SK-N-SH treated with all-trans-retinoic acid at 6 μM for 48 hours (cell line): ENCODE data around the gene PTOV1.

Experiments
- ATAC-seq: fragments of 200-7000 bp; cut with Tn5 transposase; 3 replicates; pipeline ENCODE4 v1.9.1; 2020; ENCODE audit warnings: mild to moderate bottlenecking, moderate library complexity
- ARNTL ChIP-seq: fragments of 450-650 bp; formaldehyde crosslinking; IDR thresholded peaks from 2 replicates; pipeline ENCODE4 v1.5.0; 2020; ENCODE audit warnings: low read depth, mild to moderate bottlenecking, moderate library complexity, borderline replicate concordance
- BACH2 ChIP-seq: fragments of 250-450 bp; sonication (Bioruptor Pico); IDR thresholded peaks from 2 replicates; pipeline ENCODE4 v1.9.0; 2021; ENCODE audit warnings: mild to moderate bottlenecking, borderline replicate concordance
- CREB5 ChIP-seq: fragments of 250-450 bp; sonication (Bioruptor Pico); IDR thresholded peaks from 2 replicates; pipeline ENCODE4 v1.5.1; 2020; ENCODE audit warnings: low read depth, mild to moderate bottlenecking, moderate library complexity
- CSDC2 ChIP-seq: fragments of 250-450 bp; sonication (Bioruptor Pico); IDR thresholded peaks from 2 replicates; pipeline ENCODE4 v1.5.0; 2020; ENCODE audit warnings: mild to moderate bottlenecking, moderate library complexity
- CSRNP3 ChIP-seq: fragments of 250-450 bp; sonication (Bioruptor Pico); IDR thresholded peaks from 2 replicates; pipeline ENCODE4 v1.5.1; 2021; ENCODE audit warnings: mild to moderate bottlenecking, moderate library complexity
- ESRRG ChIP-seq: fragments of 250-450 bp; sonication (Bioruptor Pico); IDR thresholded peaks from 2 replicates; pipeline ENCODE4 v1.6.1; 2021; ENCODE audit warnings: mild to moderate bottlenecking
- GLIS3 ChIP-seq: fragments of 250-450 bp; sonication (Bioruptor Pico); IDR thresholded peaks from 2 replicates; pipeline ENCODE4 v1.5.0; 2020; ENCODE audit warnings: mild to moderate bottlenecking, moderate library complexity
- ISL1 ChIP-seq: fragments of 250-450 bp; sonication (Bioruptor Pico); IDR thresholded peaks from 2 replicates; pipeline ENCODE4 v2.1.2; 2022; ENCODE audit warnings: mild to moderate bottlenecking, moderate library complexity
- OSR1 ChIP-seq: fragments of 250-450 bp; sonication (Bioruptor Pico); IDR thresholded peaks from 2 replicates; pipeline ENCODE4 v1.8.0; 2022; ENCODE audit warnings: moderate library complexity, mild to moderate bottlenecking, inconsistent platforms
- POU6F1 ChIP-seq: fragments of 250-450 bp; sonication (Bioruptor Pico); IDR thresholded peaks from 2 replicates; pipeline ENCODE4 v1.8.0; 2021; ENCODE audit warnings: low read depth, mild to moderate bottlenecking, moderate library complexity, borderline replicate concordance
- PPARA ChIP-seq: fragments of 250-450 bp; sonication (Bioruptor Pico); IDR thresholded peaks from 2 replicates; pipeline ENCODE4 v1.5.0; 2020; ENCODE audit warnings: mild to moderate bottlenecking, borderline replicate concordance
- RARB ChIP-seq: fragments of 250-450 bp; sonication (Bioruptor Pico); IDR thresholded peaks from 2 replicates; pipeline ENCODE4 v1.8.0; 2021; ENCODE audit warnings: mild to moderate bottlenecking, moderate library complexity
- SNAI2 ChIP-seq: fragments of 250-450 bp; sonication (Bioruptor Pico); IDR thresholded peaks from 2 replicates; pipeline ENCODE4 v1.5.0; 2020; ENCODE audit warnings: mild to moderate bottlenecking, moderate library complexity
- TCF4 ChIP-seq: fragments of 250-450 bp; sonication (Bioruptor Pico); IDR thresholded peaks from 2 replicates; pipeline ENCODE4 v1.8.0; 2021; ENCODE audit warnings: mild to moderate bottlenecking, moderate library complexity, borderline replicate concordance
- TOX ChIP-seq: fragments of 250-450 bp; sonication (Bioruptor Pico); IDR thresholded peaks from 2 replicates; pipeline ENCODE4 v1.8.0; 2021; ENCODE audit warnings: mild to moderate bottlenecking, moderate library complexity, borderline replicate concordance
- TSHZ2 ChIP-seq: fragments of 250-450 bp; sonication (Bioruptor Pico); IDR thresholded peaks from 2 replicates; pipeline ENCODE4 v1.5.0; 2020; ENCODE audit warnings: mild to moderate bottlenecking, moderate library complexity
- ZC3H10 ChIP-seq: fragments of 250-450 bp; sonication (Bioruptor Pico); IDR thresholded peaks from 2 replicates; pipeline ENCODE4 v1.5.1; 2021; ENCODE audit warnings: mild to moderate bottlenecking, moderate library complexity
- ZFP3 ChIP-seq: fragments of 250-450 bp; sonication (Bioruptor Pico); IDR thresholded peaks from 2 replicates; pipeline ENCODE4 v1.5.0; 2020; ENCODE audit warnings: mild to moderate bottlenecking, moderate library complexity
- ZFP30 ChIP-seq: fragments of 450-650 bp; formaldehyde crosslinking; IDR thresholded peaks from 2 replicates; pipeline ENCODE4 v1.5.0; 2022; ENCODE audit warnings: mild to moderate bottlenecking, moderate library complexity
- ZNF565 ChIP-seq: fragments of 450-650 bp; formaldehyde crosslinking; conservative IDR thresholded peaks from 2 replicates; pipeline ENCODE4 v1.5.0; 2020; ENCODE audit warnings: low read depth, mild to moderate bottlenecking, moderate library complexity
- ZNF70 ChIP-seq: fragments of 450-650 bp; formaldehyde crosslinking; IDR thresholded peaks from 2 replicates; pipeline ENCODE4 v1.5.0; 2020; ENCODE audit warnings: mild to moderate bottlenecking, moderate library complexity
- ZNF8 ChIP-seq: fragments of 450-650 bp; formaldehyde crosslinking; IDR thresholded peaks from 2 replicates; pipeline ENCODE4 v1.5.0; 2020; ENCODE audit warnings: mild to moderate bottlenecking, moderate library complexity

PTOV1 gene

GRCh38 chr19:49830766-49831165, 20.2 kb upstream of the PTOV1 start:
- TF ChIP-seq CSRNP3 (CRISPR knock-in tag) (no peak), SNAI2 (CRISPR knock-in tag) (no peak), ARNTL (CRISPR knock-in tag) (no peak), CSDC2 (CRISPR knock-in tag) (no peak)
- no peak for ATAC-seq

GRCh38 chr19:49831592-49831991, 19.4 kb upstream of the PTOV1 start:
- no peak for ATAC-seq
- TF ChIP-seq OSR1 (CRISPR knock-in tag): no peak
- TF ChIP-seq ESRRG (CRISPR knock-in tag): no peak
- TF ChIP-seq ZC3H10 (CRISPR knock-in tag): no peak
- no peak for TF ChIP-seq TCF4 (CRISPR knock-in tag)
- no peak for TF ChIP-seq ZNF565 (CRISPR knock-in tag)
- TF ChIP-seq ARNTL (CRISPR knock-in tag): no peak
- no peak for TF ChIP-seq SNAI2 (CRISPR knock-in tag)
- no peak for TF ChIP-seq ZFP3 (CRISPR knock-in tag)
- TF ChIP-seq BACH2: no peak
- TF ChIP-seq CSDC2 (CRISPR knock-in tag): no peak
- no peak for TF ChIP-seq ISL1 (CRISPR knock-in tag)
- TF ChIP-seq CREB5 (CRISPR knock-in tag): no peak
- TF ChIP-seq RARB: no peak
- TF ChIP-seq, all 23 proteins: peak for 0

- ATAC-seq: no peak
- TF ChIP-seq GLIS3 (CRISPR knock-in tag): no peak
- TF ChIP-seq PPARA: no peak
- TF ChIP-seq ZNF8 (CRISPR knock-in tag): no peak
- no peak for TF ChIP-seq ESRRG (CRISPR knock-in tag)
- TF ChIP-seq CREB5 (CRISPR knock-in tag): no peak
- TF ChIP-seq POU6F1 (CRISPR knock-in tag): no peak
- no peak for TF ChIP-seq ZNF565 (CRISPR knock-in tag)
- no peak for TF ChIP-seq SNAI2 (CRISPR knock-in tag)
- no peak for TF ChIP-seq ZFP3 (CRISPR knock-in tag)
- no peak for TF ChIP-seq ZFP30
- TF ChIP-seq ISL1 (CRISPR knock-in tag): no peak
- TF ChIP-seq CSRNP3 (CRISPR knock-in tag): no peak
- no peak for TF ChIP-seq BACH2
Observed at GRCh38 chr19:49832556-49832955, 18.4 kb upstream of the PTOV1 start.

- ATAC-seq: no peak
- no peak for TF ChIP-seq ZNF70
- TF ChIP-seq TSHZ2 (CRISPR knock-in tag): no peak
- no peak for TF ChIP-seq SNAI2 (CRISPR knock-in tag)
- TF ChIP-seq TOX (CRISPR knock-in tag): no peak
- no peak for TF ChIP-seq ARNTL (CRISPR knock-in tag)
- TF ChIP-seq CSRNP3 (CRISPR knock-in tag): no peak
- no peak for TF ChIP-seq GLIS3 (CRISPR knock-in tag)
- TF ChIP-seq CREB5 (CRISPR knock-in tag): no peak
- no peak for TF ChIP-seq CSDC2 (CRISPR knock-in tag)
- no peak for TF ChIP-seq OSR1 (CRISPR knock-in tag)
- TF ChIP-seq ZC3H10 (CRISPR knock-in tag): no peak
- TF ChIP-seq TCF4 (CRISPR knock-in tag): no peak
- no peak for TF ChIP-seq ESRRG (CRISPR knock-in tag)
- no peak for TF ChIP-seq RARB
- no peak for TF ChIP-seq PPARA
- no peak for TF ChIP-seq ZFP3 (CRISPR knock-in tag)
Observed at GRCh38 chr19:49833599-49833998, 17.4 kb upstream of the PTOV1 start.
